ENCODE data around the gene ARHGAP26.

The ARHGAP26 gene

GRCh38 chr5:142817949-142818431 is 47.8 kb downstream of the ARHGAP26 start:
- no peak for TF ChIP-seq EZH2phosphoT487 (IDR thresholded peaks at IDR 0.05; ENCODE audit: borderline replicate concordance, low read length)
- TF ChIP-seq CTCF (IDR thresholded peaks at IDR 0.05; ENCODE audit: low read depth, low read length, poor library complexity, severe bottlenecking), result no peak
- no peaks in the 10 kb centered on the region for H3K4me1 ChIP-seq (ENCODE audit: control insufficient read depth, low read length)
- H3K79me2 ChIP-seq (ENCODE audit: control insufficient read depth, low read length), result no peaks in the 10 kb centered on the region
- no peaks in the 10 kb centered on the region for H3F3A ChIP-seq (ENCODE audit: control insufficient read depth, insufficient read depth)
- no peaks in the 10 kb centered on the region for H3K9me2 ChIP-seq (replicated peaks; ENCODE audit: control insufficient read depth, low read length)
- H3K36me3 ChIP-seq (ENCODE audit: control insufficient read depth, low read length), result no peaks in the 10 kb centered on the region
- H3K27ac ChIP-seq (ENCODE audit: low read depth, low read length), result no peak overlapping the region
- H3K4me3 ChIP-seq (ENCODE audit: low read length), result no peak overlapping the region
- H4K20me1 ChIP-seq (ENCODE audit: control insufficient read depth, insufficient read depth, low read depth, low read length), result no peaks in the 10 kb centered on the region
- H3K27me3 ChIP-seq (ENCODE audit: control insufficient read depth, low read length), result no peaks in the 10 kb centered on the region; the same call in 1 of the 2 replicates
- no peak overlapping the region for H3K4me2 ChIP-seq (ENCODE audit: low read length)
- H3K9me3 ChIP-seq (ENCODE audit: control insufficient read depth, insufficient read depth, low read length), result no peaks in the 10 kb centered on the region

- no peaks in the 10 kb centered on the region for H3K79me2 ChIP-seq (ENCODE audit: control insufficient read depth, low read length)
- H4K20me1 ChIP-seq (ENCODE audit: control insufficient read depth, insufficient read depth, low read depth, low read length), result no peaks in the 10 kb centered on the region
- no peaks in the 10 kb centered on the region for H3K4me1 ChIP-seq (ENCODE audit: control insufficient read depth, low read length)
- no peaks in the 10 kb centered on the region for H3K9me2 ChIP-seq (replicated peaks; ENCODE audit: control insufficient read depth, low read length)
- H3K36me3 ChIP-seq (ENCODE audit: control insufficient read depth, low read length), result no peaks in the 10 kb centered on the region
- no peaks in the 10 kb centered on the region for H3F3A ChIP-seq (ENCODE audit: control insufficient read depth, insufficient read depth)
- no peaks in the 10 kb centered on the region; the same call in 1 of the 2 replicates for H3K27me3 ChIP-seq (ENCODE audit: control insufficient read depth, low read length)
- H3K9me3 ChIP-seq (ENCODE audit: control insufficient read depth, insufficient read depth, low read length), result no peaks in the 10 kb centered on the region
- H3K4me2 ChIP-seq (ENCODE audit: low read length), result no peak overlapping the region
- H3K27ac ChIP-seq (ENCODE audit: low read depth, low read length), result no peak overlapping the region
- no peak for TF ChIP-seq CTCF (IDR thresholded peaks at IDR 0.05; ENCODE audit: low read depth, low read length, poor library complexity, severe bottlenecking)
- no peak for TF ChIP-seq EZH2phosphoT487 (IDR thresholded peaks at IDR 0.05; ENCODE audit: borderline replicate concordance, low read length)
- H3K4me3 ChIP-seq (ENCODE audit: low read length), result no peak overlapping the region
Measured at GRCh38 chr5:142819292-142819691, 49.1 kb downstream of the ARHGAP26 start.

GRCh38 chr5:142819825-142820224 is 49.6 kb downstream of the ARHGAP26 start:
- no peak overlapping the region for H3K27ac ChIP-seq (ENCODE audit: low read depth, low read length)
- no peaks in the 10 kb centered on the region for H4K20me1 ChIP-seq (ENCODE audit: control insufficient read depth, insufficient read depth, low read depth, low read length)
- no peaks in the 10 kb centered on the region for H3K79me2 ChIP-seq (ENCODE audit: control insufficient read depth, low read length)
- TF ChIP-seq CTCF (IDR thresholded peaks at IDR 0.05; ENCODE audit: low read depth, low read length, poor library complexity, severe bottlenecking) (no peak), EZH2phosphoT487 (IDR thresholded peaks at IDR 0.05; ENCODE audit: borderline replicate concordance, low read length) (no peak)
- H3K4me3 ChIP-seq (ENCODE audit: low read length), result no peak overlapping the region
- no peaks in the 10 kb centered on the region for H3K4me1 ChIP-seq (ENCODE audit: control insufficient read depth, low read length)
- H3F3A ChIP-seq (ENCODE audit: control insufficient read depth, insufficient read depth), result no peaks in the 10 kb centered on the region
- H3K9me3 ChIP-seq (ENCODE audit: control insufficient read depth, insufficient read depth, low read length), result no peaks in the 10 kb centered on the region
- H3K4me2 ChIP-seq (ENCODE audit: low read length), result no peak overlapping the region
- H3K9me2 ChIP-seq (replicated peaks; ENCODE audit: control insufficient read depth, low read length), result no peaks in the 10 kb centered on the region
- H3K27me3 ChIP-seq (ENCODE audit: control insufficient read depth, low read length), result no peaks in the 10 kb centered on the region; the same call in 1 of the 2 replicates
- H3K36me3 ChIP-seq (ENCODE audit: control insufficient read depth, low read length), result no peaks in the 10 kb centered on the region

Measured in DOHH2 (cell line).